Choroid plexus epithelial cell (primary cell): ENCODE results near the gene OR10A3.

Experiments
- DNase-seq: peaks from one replicate; pipeline ENCODE4 v3.0.0-alpha.2; 2010; ENCODE audit warnings: low read depth
- H3K4me3 ChIP-seq: 2 replicates; pipeline ENCODE4 v1.5.1; 2011; ENCODE audit warnings: low read depth, mild to moderate bottlenecking, control low read depth, low read length, moderate library complexity
- TF ChIP-seq, protein P1 (sequence below): conservative IDR thresholded peaks from 2 replicates; pipeline ENCODE4 v1.5.1; 2011; ENCODE audit warnings: low read depth, mild to moderate bottlenecking, control low read depth, inconsistent platforms, low read length, moderate library complexity

The OR10A3 gene

GRCh38 chr11:7892840-7893254 is 48.7 kb downstream of the OR10A3 start:
- peak; percentile 83 for DNase-seq

DNA sequence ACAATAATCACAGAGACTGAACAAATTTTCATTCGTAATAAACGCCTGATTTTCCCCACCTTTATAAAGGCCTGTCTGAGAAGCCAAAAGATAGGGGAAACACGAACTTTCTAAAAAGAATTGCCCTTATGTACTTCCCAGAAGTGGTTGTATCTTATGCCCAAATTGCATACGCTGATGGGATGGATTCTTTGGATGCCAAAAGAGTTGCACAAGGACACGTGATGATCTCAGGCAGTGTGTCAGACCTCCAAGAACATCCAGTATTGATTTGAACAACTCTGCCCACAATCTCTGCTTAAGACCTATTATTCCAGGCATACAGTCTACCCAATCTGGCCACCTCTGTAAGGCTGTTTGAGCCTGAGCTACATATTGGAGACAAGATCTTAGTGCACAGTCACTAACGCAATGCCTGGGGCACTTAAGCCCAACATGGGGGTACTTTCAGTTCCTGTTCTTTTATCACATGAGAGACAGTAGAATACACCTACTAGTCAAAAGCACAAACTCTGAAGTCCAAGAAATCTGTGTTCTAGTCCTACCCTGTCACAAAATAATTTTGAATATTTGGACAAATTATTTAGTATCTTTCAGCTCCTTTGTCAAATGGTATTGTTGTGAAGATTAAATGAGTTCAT is 49.3 kb downstream of the OR10A3 start:
- TF ChIP-seq, protein P1, sequence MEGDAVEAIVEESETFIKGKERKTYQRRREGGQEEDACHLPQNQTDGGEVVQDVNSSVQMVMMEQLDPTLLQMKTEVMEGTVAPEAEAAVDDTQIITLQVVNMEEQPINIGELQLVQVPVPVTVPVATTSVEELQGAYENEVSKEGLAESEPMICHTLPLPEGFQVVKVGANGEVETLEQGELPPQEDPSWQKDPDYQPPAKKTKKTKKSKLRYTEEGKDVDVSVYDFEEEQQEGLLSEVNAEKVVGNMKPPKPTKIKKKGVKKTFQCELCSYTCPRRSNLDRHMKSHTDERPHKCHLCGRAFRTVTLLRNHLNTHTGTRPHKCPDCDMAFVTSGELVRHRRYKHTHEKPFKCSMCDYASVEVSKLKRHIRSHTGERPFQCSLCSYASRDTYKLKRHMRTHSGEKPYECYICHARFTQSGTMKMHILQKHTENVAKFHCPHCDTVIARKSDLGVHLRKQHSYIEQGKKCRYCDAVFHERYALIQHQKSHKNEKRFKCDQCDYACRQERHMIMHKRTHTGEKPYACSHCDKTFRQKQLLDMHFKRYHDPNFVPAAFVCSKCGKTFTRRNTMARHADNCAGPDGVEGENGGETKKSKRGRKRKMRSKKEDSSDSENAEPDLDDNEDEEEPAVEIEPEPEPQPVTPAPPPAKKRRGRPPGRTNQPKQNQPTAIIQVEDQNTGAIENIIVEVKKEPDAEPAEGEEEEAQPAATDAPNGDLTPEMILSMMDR = no peak
- H3K4me3 ChIP-seq = no peak overlapping the region
- DNase-seq = peak; percentile 84

More at GRCh38 chr11:7892840-7893254, 48.7 kb downstream of the OR10A3 start:
- H3K4me3 ChIP-seq = no peak overlapping the region
- TF ChIP-seq, protein P1 = peak; percentile 69

- no peak for DNase-seq
- H3K4me3 ChIP-seq = no peak overlapping the region
- TF ChIP-seq, protein P1 = no peak
Measured at GRCh38 chr11:7890417-7891172, 50.9 kb downstream of the OR10A3 start.

DNA sequence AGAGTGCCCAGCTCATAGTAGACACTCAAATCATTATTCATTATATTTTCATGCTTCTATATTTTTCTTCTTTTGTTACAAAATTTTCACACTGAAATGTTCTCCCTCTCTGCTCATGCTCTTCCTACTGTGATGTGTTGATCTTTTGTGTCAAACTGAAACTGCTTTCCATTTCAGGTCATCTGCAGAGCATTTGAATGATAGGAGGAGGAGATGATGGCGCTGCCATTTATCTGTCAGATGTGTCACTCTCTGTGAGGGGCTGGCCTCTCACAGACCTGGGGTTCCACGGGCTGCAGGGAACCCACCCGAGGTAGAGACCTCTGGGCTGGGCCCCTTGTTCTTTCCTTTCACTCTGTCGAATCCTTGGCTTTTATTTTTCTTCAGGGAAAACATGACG is 51.5 kb downstream of the OR10A3 start:
- H3K4me3 ChIP-seq = peak overlapping the region; percentile 15
- TF ChIP-seq, protein P1 = no peak
- DNase-seq = no peak
